SK-N-SH treated with all-trans-retinoic acid at 6 μM for 48 hours (cell line): Measurements from ENCODE around the gene PRDM5.

Experiments
- ATAC-seq: fragments of 200-7000 bp; cut with Tn5 transposase; 3 replicates; pipeline ENCODE4 v1.9.1; 2020; ENCODE audit warnings: mild to moderate bottlenecking, moderate library complexity
- ARNTL ChIP-seq: fragments of 450-650 bp; formaldehyde crosslinking; IDR thresholded peaks from 2 replicates; pipeline ENCODE4 v1.5.0; 2020; ENCODE audit warnings: low read depth, mild to moderate bottlenecking, moderate library complexity, borderline replicate concordance
- BACH2 ChIP-seq: fragments of 250-450 bp; sonication (Bioruptor Pico); IDR thresholded peaks from 2 replicates; pipeline ENCODE4 v1.9.0; 2021; ENCODE audit warnings: mild to moderate bottlenecking, borderline replicate concordance
- CREB5 ChIP-seq: fragments of 250-450 bp; sonication (Bioruptor Pico); IDR thresholded peaks from 2 replicates; pipeline ENCODE4 v1.5.1; 2020; ENCODE audit warnings: low read depth, mild to moderate bottlenecking, moderate library complexity
- CSDC2 ChIP-seq: fragments of 250-450 bp; sonication (Bioruptor Pico); IDR thresholded peaks from 2 replicates; pipeline ENCODE4 v1.5.0; 2020; ENCODE audit warnings: mild to moderate bottlenecking, moderate library complexity
- CSRNP3 ChIP-seq: fragments of 250-450 bp; sonication (Bioruptor Pico); IDR thresholded peaks from 2 replicates; pipeline ENCODE4 v1.5.1; 2021; ENCODE audit warnings: mild to moderate bottlenecking, moderate library complexity
- ESRRG ChIP-seq: fragments of 250-450 bp; sonication (Bioruptor Pico); IDR thresholded peaks from 2 replicates; pipeline ENCODE4 v1.6.1; 2021; ENCODE audit warnings: mild to moderate bottlenecking
- GLIS3 ChIP-seq: fragments of 250-450 bp; sonication (Bioruptor Pico); IDR thresholded peaks from 2 replicates; pipeline ENCODE4 v1.5.0; 2020; ENCODE audit warnings: mild to moderate bottlenecking, moderate library complexity
- OSR1 ChIP-seq: fragments of 250-450 bp; sonication (Bioruptor Pico); IDR thresholded peaks from 2 replicates; pipeline ENCODE4 v1.8.0; 2022; ENCODE audit warnings: moderate library complexity, mild to moderate bottlenecking, inconsistent platforms
- PATZ1 ChIP-seq: fragments of 250-450 bp; sonication (Bioruptor Pico); IDR thresholded peaks from 2 replicates; pipeline ENCODE4 v1.8.0; 2020; ENCODE audit warnings: mild to moderate bottlenecking, moderate library complexity, borderline replicate concordance
- POU6F1 ChIP-seq: fragments of 250-450 bp; sonication (Bioruptor Pico); IDR thresholded peaks from 2 replicates; pipeline ENCODE4 v1.8.0; 2021; ENCODE audit warnings: low read depth, mild to moderate bottlenecking, moderate library complexity, borderline replicate concordance
- RARB ChIP-seq: fragments of 250-450 bp; sonication (Bioruptor Pico); IDR thresholded peaks from 2 replicates; pipeline ENCODE4 v1.8.0; 2021; ENCODE audit warnings: mild to moderate bottlenecking, moderate library complexity
- SNAI2 ChIP-seq: fragments of 250-450 bp; sonication (Bioruptor Pico); IDR thresholded peaks from 2 replicates; pipeline ENCODE4 v1.5.0; 2020; ENCODE audit warnings: mild to moderate bottlenecking, moderate library complexity
- TCF4 ChIP-seq: fragments of 250-450 bp; sonication (Bioruptor Pico); IDR thresholded peaks from 2 replicates; pipeline ENCODE4 v1.8.0; 2021; ENCODE audit warnings: mild to moderate bottlenecking, moderate library complexity, borderline replicate concordance
- TOX ChIP-seq: fragments of 250-450 bp; sonication (Bioruptor Pico); IDR thresholded peaks from 2 replicates; pipeline ENCODE4 v1.8.0; 2021; ENCODE audit warnings: mild to moderate bottlenecking, moderate library complexity, borderline replicate concordance
- TSHZ2 ChIP-seq: fragments of 250-450 bp; sonication (Bioruptor Pico); IDR thresholded peaks from 2 replicates; pipeline ENCODE4 v1.5.0; 2020; ENCODE audit warnings: mild to moderate bottlenecking, moderate library complexity
- ZC3H10 ChIP-seq: fragments of 250-450 bp; sonication (Bioruptor Pico); IDR thresholded peaks from 2 replicates; pipeline ENCODE4 v1.5.1; 2021; ENCODE audit warnings: mild to moderate bottlenecking, moderate library complexity
- ZFP30 ChIP-seq: fragments of 450-650 bp; formaldehyde crosslinking; IDR thresholded peaks from 2 replicates; pipeline ENCODE4 v1.5.0; 2022; ENCODE audit warnings: mild to moderate bottlenecking, moderate library complexity
- ZNF565 ChIP-seq: fragments of 450-650 bp; formaldehyde crosslinking; conservative IDR thresholded peaks from 2 replicates; pipeline ENCODE4 v1.5.0; 2020; ENCODE audit warnings: low read depth, mild to moderate bottlenecking, moderate library complexity
- ZNF70 ChIP-seq: fragments of 450-650 bp; formaldehyde crosslinking; IDR thresholded peaks from 2 replicates; pipeline ENCODE4 v1.5.0; 2020; ENCODE audit warnings: mild to moderate bottlenecking, moderate library complexity
- ZNF8 ChIP-seq: fragments of 450-650 bp; formaldehyde crosslinking; IDR thresholded peaks from 2 replicates; pipeline ENCODE4 v1.5.0; 2020; ENCODE audit warnings: mild to moderate bottlenecking, moderate library complexity

The PRDM5 gene

GRCh38 chr4:120897981-120898719 is 24.4 kb downstream of the PRDM5 start:
- no peak for ATAC-seq
- TF ChIP-seq ZNF8 (CRISPR knock-in tag) = no peak
- TF ChIP-seq RARB (CRISPR knock-in tag) = no peak
- no peak for TF ChIP-seq CREB5 (CRISPR knock-in tag)
- no peak for TF ChIP-seq OSR1 (CRISPR knock-in tag)
- no peak for TF ChIP-seq GLIS3 (CRISPR knock-in tag)
- TF ChIP-seq PATZ1 = no peak
- TF ChIP-seq ZC3H10 = no peak
- TF ChIP-seq BACH2 (CRISPR knock-in tag) = no peak
- no peak for TF ChIP-seq SNAI2 (CRISPR knock-in tag)
- TF ChIP-seq ZNF565 (CRISPR knock-in tag) = no peak
- no peak for TF ChIP-seq TSHZ2 (CRISPR knock-in tag)
- TF ChIP-seq TCF4 (CRISPR knock-in tag) = no peak
- TF ChIP-seq, all 23 proteins: peak for 0

GRCh38 chr4:120895554-120895953 is 27.0 kb downstream of the PRDM5 start:
- ATAC-seq = no peak
- TF ChIP-seq TCF4 (CRISPR knock-in tag) (no peak), OSR1 (CRISPR knock-in tag) (no peak), ARNTL (no peak), RARB (CRISPR knock-in tag) (no peak), CREB5 (CRISPR knock-in tag) (no peak)

GRCh38 chr4:120893314-120893713 is 29.2 kb downstream of the PRDM5 start:
- ATAC-seq = no peak
- TF ChIP-seq SNAI2 (CRISPR knock-in tag) = no peak
- no peak for TF ChIP-seq RARB (CRISPR knock-in tag)
- no peak for TF ChIP-seq CSRNP3 (CRISPR knock-in tag)
- TF ChIP-seq ZNF8 (CRISPR knock-in tag) = no peak
- TF ChIP-seq ZNF70 (CRISPR knock-in tag) = no peak
- no peak for TF ChIP-seq TOX
- no peak for TF ChIP-seq ZC3H10
- TF ChIP-seq BACH2 (CRISPR knock-in tag) = no peak

GRCh38 chr4:120886191-120886590 is 36.3 kb downstream of the PRDM5 start:
- no peak for ATAC-seq
- TF ChIP-seq TCF4 (CRISPR knock-in tag) (no peak), ARNTL (no peak)

GRCh38 chr4:120881846-120882245 is 40.7 kb downstream of the PRDM5 start:
- ATAC-seq = no peak
- TF ChIP-seq OSR1 (CRISPR knock-in tag) (no peak), ZNF70 (CRISPR knock-in tag) (no peak), ARNTL (no peak), SNAI2 (CRISPR knock-in tag) (no peak), TCF4 (CRISPR knock-in tag) (no peak), POU6F1 (CRISPR knock-in tag) (no peak), CSDC2 (CRISPR knock-in tag) (no peak), ZNF8 (CRISPR knock-in tag) (no peak), PATZ1 (no peak), ZFP30 (CRISPR knock-in tag) (no peak), TOX (no peak), ESRRG (no peak)
